ENCODE measurements around the gene LIFR. TPM values are rescaled to one million over a fixed set of nuclear protein-coding genes. Genes with fewer than 3 reads are reported as not detected.

LIFR gene
- total and polyA plus RNA-seq, 7 donors = 0.23 to 79.6 (median 43.0) TPM

- TF ChIP-seq EP300 (IDR thresholded peaks at IDR 0.05) = no peak
- TF ChIP-seq POLR2A (IDR thresholded peaks at IDR 0.05) = no peak
- no peak for TF ChIP-seq POLR2AphosphoS5 (IDR thresholded peaks at IDR 0.05)
- TF ChIP-seq CTCF (IDR thresholded peaks at IDR 0.05) = no peak
- Histone ChIP-seq H3K4me1 (no peaks in the 10 kb centered on the region), H3K4me3 (no peak overlapping the region), H3K9me3 (no peaks in the 10 kb centered on the region), H3K27ac (no peak overlapping the region), H3K36me3 (no peaks in the 10 kb centered on the region), H3K27me3 (no peaks in the 10 kb centered on the region)
- 73 to 83% methylated on average over 2 of the region's 2 CpGs for WGBS, 2 donors
- DNase-seq = no peak
- intact Hi-C loops (cut with DNase I) = no loop called here
Observed at GRCh38 chr5:38590838-38591522, 34.5 kb upstream of the LIFR start.

- intact Hi-C loops (cut with DNase I) = no loop called here
- TF ChIP-seq EP300 (IDR thresholded peaks at IDR 0.05) (no peak), CTCF (IDR thresholded peaks at IDR 0.05) (no peak), POLR2A (IDR thresholded peaks at IDR 0.05) (no peak), POLR2AphosphoS5 (IDR thresholded peaks at IDR 0.05) (no peak)
- Histone ChIP-seq H3K27ac (no peak overlapping the region), H3K27me3 (no peaks in the 10 kb centered on the region), H3K9me3 (no peaks in the 10 kb centered on the region), H3K36me3 (no peaks in the 10 kb centered on the region), H3K4me1 (no peaks in the 10 kb centered on the region), H3K4me3 (no peak overlapping the region)
- DNase-seq = no peak
- whole genome bisulfite sequencing, 2 donors = 70 to 71% methylated on average over 4 of the region's 4 CpGs
Observed at GRCh38 chr5:38589629-38590028, 33.2 kb upstream of the LIFR start.

GRCh38 chr5:38585816-38586215, 29.4 kb upstream of the LIFR start:
- H3K27me3 ChIP-seq = no peaks in the 10 kb centered on the region
- DNase-seq = no peak
- no peak overlapping the region for H3K4me3 ChIP-seq
- 64 to 84% methylated on average over 6 of the region's 6 CpGs for WGBS, 2 donors
- no peaks in the 10 kb centered on the region for H3K4me1 ChIP-seq
- TF ChIP-seq EP300 (IDR thresholded peaks at IDR 0.05) = no peak
- no peak for TF ChIP-seq CTCF (IDR thresholded peaks at IDR 0.05)
- TF ChIP-seq POLR2A (IDR thresholded peaks at IDR 0.05) = no peak
- TF ChIP-seq POLR2AphosphoS5 (IDR thresholded peaks at IDR 0.05) = no peak
- H3K9me3 ChIP-seq = no peaks in the 10 kb centered on the region
- intact Hi-C loops (cut with DNase I) = no loop called here
- no peak overlapping the region for H3K27ac ChIP-seq
- H3K36me3 ChIP-seq = no peaks in the 10 kb centered on the region

GRCh38 chr5:38583500-38583899, 27.1 kb upstream of the LIFR start:
- Histone ChIP-seq H3K9me3 (no peaks in the 10 kb centered on the region), H3K4me3 (no peak overlapping the region), H3K27ac (no peak overlapping the region), H3K4me1 (no peaks in the 10 kb centered on the region), H3K27me3 (no peaks in the 10 kb centered on the region), H3K36me3 (no peaks in the 10 kb centered on the region)
- DNase-seq = no peak
- TF ChIP-seq POLR2A (IDR thresholded peaks at IDR 0.05) (no peak), CTCF (IDR thresholded peaks at IDR 0.05) (no peak), POLR2AphosphoS5 (IDR thresholded peaks at IDR 0.05) (no peak), EP300 (IDR thresholded peaks at IDR 0.05) (no peak)
- intact Hi-C loops (cut with DNase I) = no loop called here
- WGBS, 2 donors = 75 to 85% methylated on average over 1 of the region's 1 CpG

GRCh38 chr5:38582975-38583319, 26.5 kb upstream of the LIFR start:
- no peak for DNase-seq
- H3K27ac ChIP-seq = no peak overlapping the region
- H3K27me3 ChIP-seq = no peaks in the 10 kb centered on the region
- H3K9me3 ChIP-seq = no peaks in the 10 kb centered on the region
- H3K36me3 ChIP-seq = no peaks in the 10 kb centered on the region
- no peaks in the 10 kb centered on the region for H3K4me1 ChIP-seq
- intact Hi-C loops (cut with DNase I) = no loop called here
- 57 to 68% methylated on average over 5 of the region's 5 CpGs for WGBS, 2 donors
- TF ChIP-seq CTCF (IDR thresholded peaks at IDR 0.05) (no peak), POLR2AphosphoS5 (IDR thresholded peaks at IDR 0.05) (no peak), EP300 (IDR thresholded peaks at IDR 0.05) (no peak), POLR2A (IDR thresholded peaks at IDR 0.05) (no peak)
- H3K4me3 ChIP-seq = no peak overlapping the region

Measured in sigmoid colon (tissue), 7 donors.